K562 (cell line): ENCODE results near the gene FAM167B. TPM values are rescaled to one million over a fixed set of nuclear protein-coding genes. Genes with fewer than 3 reads are reported as not detected.
A peak's percentile ranks its signal among the peaks of the same experiment; 100 is the strongest.

ENCODE experiments used
- ATAC-seq: fragments of 200-7000 bp; cut with Tn5 transposase; 3 replicates; pipeline ENCODE4 v1.9.1; 2020; ENCODE audit warnings: moderate library complexity
- BruUV-seq: library from RNA; stranded (reverse); fragments of 400-500 nt; replicated peaks from 2 replicates; lab custom pipeline; 2021; lab: Mats Ljungman, UMichigan
- CTCF ChIA-PET: fragments of 300-600 bp; formaldehyde crosslinking; extraction: SDS; loops from one replicate; lab custom pipeline; 2021; ENCODE audit warnings: low intra/inter-chr PET ratio; lab: Yijun Ruan, JAX
- POLR2A ChIA-PET: fragments of 300-600, 350-650 bp; sonication (Branson Sonifier 250); formaldehyde crosslinking; extraction: SDS; loops from one replicate; lab custom pipeline; 2021; ENCODE audit warnings: antibody characterized with exemption, inconsistent platforms; lab: Yijun Ruan, JAX
- DNase-seq, 4 experiments: peaks; one replicate each; pipeline versions ENCODE4 v3.0.0 to v3.0.0-alpha.2; 2011 to 2018; ENCODE audit warnings: low spot score in 3 of 4, mixed read lengths in 3 of 4; ENCODE audit errors: extremely low read depth in 1 of 4
- FAIRE-seq: peaks from 2 replicates; lab custom pipeline; 2011; peaks lifted over from hg19 to GRCh38; lab: Jason Lieb, UNC
- H2AFZ ChIP-seq: 2 replicates; pipeline ENCODE4 v1.6.0; 2011; ENCODE audit warnings: low read depth, low read length, control low read depth, inconsistent platforms
- H3K27ac ChIP-seq: fragments of 200-600 bp; 3 replicates; pipeline ENCODE4 v1.8.0; 2011; ENCODE audit warnings: low read depth, mild to moderate bottlenecking, control low read depth, inconsistent platforms, low read length, moderate library complexity, mixed read lengths; ENCODE audit errors: extremely low read depth
- H3K27me3 ChIP-seq, 2 experiments: fragments of 300-600 bp in 1 of 2; 2 replicates in 1 of 2; 3 replicates in 1 of 2; pipeline versions ENCODE4 v1.6.0 to v1.8.0; 2011; ENCODE audit warnings: inconsistent platforms in 2 of 2, low read length in 2 of 2, mild to moderate bottlenecking in 1 of 2, mixed read lengths in 1 of 2, moderate library complexity in 1 of 2; ENCODE audit not compliant: control insufficient read depth in 2 of 2, insufficient read depth in 2 of 2
- H3K36me3 ChIP-seq: fragments of 300-600 bp; 3 replicates; pipeline ENCODE4 v1.8.0; 2011; ENCODE audit warnings: mild to moderate bottlenecking, low read length, inconsistent platforms; ENCODE audit not compliant: control insufficient read depth, insufficient read depth
- H3K4me1 ChIP-seq, 2 experiments: fragments of 200-600 bp in 1 of 2; replicated peaks in 1 of 2; 2 replicates in 1 of 2; 3 replicates in 1 of 2; pipeline versions ENCODE4 v1.5.1 to v1.8.0; 2011; ENCODE audit warnings: inconsistent platforms in 2 of 2, low read length in 2 of 2, mild to moderate bottlenecking in 1 of 2, mixed read lengths in 1 of 2, moderate library complexity in 1 of 2; ENCODE audit not compliant: control insufficient read depth in 2 of 2, insufficient read depth in 2 of 2
- H3K4me2 ChIP-seq: 2 replicates; pipeline ENCODE4 v1.6.1; 2011; ENCODE audit warnings: low read length, control low read depth, inconsistent platforms, mixed read lengths; ENCODE audit not compliant: insufficient read depth
- H3K4me3 ChIP-seq: fragments of 200-600 bp; sonication (generic), shearing (Covaris generic); 2 replicates; pipeline ENCODE4 v1.5.1; 2016; ENCODE audit warnings: control low read depth, inconsistent platforms
- H3K79me2 ChIP-seq: fragments of 200-600 bp; 3 replicates; pipeline ENCODE4 v1.8.0; 2011; ENCODE audit warnings: low read length, inconsistent platforms; ENCODE audit not compliant: control insufficient read depth, insufficient read depth
- H3K9ac ChIP-seq, 2 experiments: 2 replicates each; pipeline versions ENCODE4 v1.6.0 to v1.6.1; 2011; ENCODE audit warnings: low read depth in 2 of 2, low read length in 2 of 2, control low read depth in 1 of 2, inconsistent platforms in 1 of 2, mild to moderate bottlenecking in 1 of 2, mixed read lengths in 1 of 2; ENCODE audit not compliant: insufficient read depth in 1 of 2
- H3K9me1 ChIP-seq: one replicate; pipeline ENCODE4 v1.6.0; 2011; ENCODE audit warnings: inconsistent platforms, mild to moderate bottlenecking, low read length, moderate library complexity; ENCODE audit not compliant: control insufficient read depth, insufficient read depth
- H3K9me3 ChIP-seq: replicated peaks from 2 replicates; pipeline ENCODE4 v1.5.1; 2011; ENCODE audit warnings: low read depth, low read length, inconsistent platforms; ENCODE audit not compliant: control insufficient read depth, insufficient read depth
- H4K20me1 ChIP-seq: replicated peaks from 2 replicates; pipeline ENCODE4 v1.6.1; 2011; ENCODE audit warnings: low read length, inconsistent platforms, mixed read lengths; ENCODE audit not compliant: control insufficient read depth, insufficient read depth
- NFIC ChIP-seq: fragments of 450-650 bp; IDR thresholded peaks from 2 replicates; pipeline ENCODE4 v1.6.1; 2017; ENCODE audit warnings: mild to moderate bottlenecking, inconsistent platforms
- ZNF121 ChIP-seq: sonication (generic); formaldehyde crosslinking; conservative IDR thresholded peaks from 2 replicates; pipeline ENCODE4 v1.8.0; 2022; ENCODE audit warnings: missing genetic modification reagents
- ZNF232 ChIP-seq: sonication (generic); formaldehyde crosslinking; IDR thresholded peaks from 2 replicates; pipeline ENCODE4 v1.8.0; 2022; ENCODE audit warnings: mild to moderate bottlenecking, missing genetic modification reagents
- WGBS: fragments of 100-300 bp; shearing (Covaris generic); methylation state at CpG from one replicate; pipeline ENCODE4 v1.1.6; 2016; ENCODE audit warnings: low coverage, mixed read lengths; ENCODE audit not compliant: insufficient coverage; ENCODE audit errors: missing lambda C conversion rate; 5-methylcytosine and 5-hydroxymethylcytosine counted together
- in situ Hi-C: fragments of 300-500 bp; cut with MboI; formaldehyde crosslinking; loops from 4 replicates; pipeline ENCODE4 v1.15.0; 2018; ENCODE audit warnings: inconsistent platforms, mixed read lengths
- intact Hi-C: fragments of 100-400 bp; cut with micrococcal nuclease; formaldehyde crosslinking; loops from 2 replicates; pipeline ENCODE4 v1.14.2; 2022
- polyA plus RNA-seq, 8 experiments: library from polyadenylated mRNA; depleted of rRNA in 4 of 8; stranded (reverse) in 5 of 8; unstranded in 3 of 8; fragments of >200 nt; fragmentation: Nextera tagmentation in 2 of 8; fragmentation: Illumina TruSeq in 1 of 8; extraction: Ambion mirVana in 2 of 8; extraction: Trizol in 1 of 8; gene quantifications; 2 replicates each; pipeline versions ENCODE4 v1.2.1 to v1.2.3, GENCODE V29; 2011 to 2014; ENCODE audit warnings: inconsistent platforms in 1 of 8, missing spikeins in 1 of 8
- total RNA-seq, 7 experiments: library from RNA; depleted of rRNA in 6 of 7; stranded (reverse); fragments of >200 nt in 6 of 7; fragmentation: Illumina TruSeq in 2 of 7; extraction: Trizol in 2 of 7; gene quantifications; 2 replicates each; pipeline versions ENCODE4 v1.2.1 to v1.2.3, GENCODE V29; 2011 to 2021; ENCODE audit warnings: low replicate concordance in 1 of 7

The FAM167B gene
- total and polyA plus RNA-seq, 9 of the 15 experiments (the other 6 are each of a cell fraction or from before 2014, with no cell fraction given) = not detected

- Histone ChIP-seq H3K9me1 (no peaks in the 10 kb centered on the region), H3K4me1 (peaks cover 0 to 9% of the 10 kb centered on the region in 2 experiments; a peak in 2 of 5 replicates), H3K27ac (no peak overlapping the region), H3K4me2 (no peak overlapping the region), H3K9me3 (no peaks in the 10 kb centered on the region), H3K4me3 (no peak overlapping the region), H3K79me2 (no peaks in the 10 kb centered on the region), H4K20me1 (no peaks in the 10 kb centered on the region), H3K36me3 (no peaks in the 10 kb centered on the region), H2AFZ (no peak overlapping the region), H3K9ac (no peak overlapping the region), H3K27me3 (no peaks in the 10 kb centered on the region)
- ATAC-seq = no peak
- BruUV-seq = no TSS peak
- intact Hi-C loops = no loop called here
- DNase-seq = no peak
- no peak for FAIRE-seq
- WGBS = 70% methylated on average over 8 of the region's 9 CpGs
- POLR2A ChIA-PET = interaction anchor here (0.6 to 1.2 kb wide), 3 partner anchors 9 to 81 kb away, joined by 3 to 4 read pairs (median 3); no protein-coding TSS in a partner anchor
- in situ Hi-C loops = no loop called here
- CTCF ChIA-PET = no interaction called here
- TF ChIP-seq ZNF121 (CRISPR knock-in tag) (0 out of 2 replicates have a peak, but pooled peaks have one; percentile 17), ZNF232 (CRISPR knock-in tag) (no peak), NFIC (no peak)
Observed at GRCh38 chr1:32265846-32266245, 18.8 kb downstream of the FAM167B start.

- no peaks in the 10 kb centered on the region for H3K36me3 ChIP-seq
- 48% methylated on average over 7 of the region's 7 CpGs for WGBS
- no peak for DNase-seq
- H3K9me1 ChIP-seq = no peaks in the 10 kb centered on the region
- in situ Hi-C loops = no loop called here
- no peaks in the 10 kb centered on the region for H3K27me3 ChIP-seq
- no peak overlapping the region for H2AFZ ChIP-seq
- H3K9me3 ChIP-seq = no peaks in the 10 kb centered on the region
- H3K9ac ChIP-seq = no peak overlapping the region
- no peak for ATAC-seq
- no TSS peak for BruUV-seq
- peak overlapping the region; percentile 28; the same call in 1 of the 3 replicates for H3K27ac ChIP-seq
- ChIA-PET POLR2A (interaction anchor here (0.6 to 1.2 kb wide), 3 partner anchors 10 to 919 kb away, joined by 3 to 4 read pairs (median 3); partner anchors contain the start of gene HDAC1), CTCF (interaction anchor here (0.6 kb wide), 1 partner anchor 65 kb away, joined by 3 read pairs; no protein-coding TSS in a partner anchor)
- H4K20me1 ChIP-seq = no peaks in the 10 kb centered on the region
- intact Hi-C loops = no loop called here
- H3K4me2 ChIP-seq = no peak overlapping the region
- FAIRE-seq = no peak
- peaks cover 0 to 9% of the 10 kb centered on the region in 2 experiments; a peak in 2 of 5 replicates for H3K4me1 ChIP-seq
- H3K4me3 ChIP-seq = no peak overlapping the region
- no peaks in the 10 kb centered on the region for H3K79me2 ChIP-seq
Observed at GRCh38 chr1:32266921-32267591, 20.0 kb downstream of the FAM167B start.
